Panc1 (cell line): ENCODE measurements around the gene ZKSCAN4.

Experiments used
- POLR2AphosphoS5 ChIP-seq: IDR thresholded peaks from 2 replicates; pipeline ENCODE4 v1.6.1; 2012; ENCODE audit warnings: mild to moderate bottlenecking, low read depth, low read length, moderate library complexity
- TF ChIP-seq, protein P1 (sequence below): fragments of 450-650 bp; IDR thresholded peaks from 2 replicates; pipeline ENCODE4 v1.5.1; 2017; ENCODE audit warnings: mild to moderate bottlenecking

DNA sequence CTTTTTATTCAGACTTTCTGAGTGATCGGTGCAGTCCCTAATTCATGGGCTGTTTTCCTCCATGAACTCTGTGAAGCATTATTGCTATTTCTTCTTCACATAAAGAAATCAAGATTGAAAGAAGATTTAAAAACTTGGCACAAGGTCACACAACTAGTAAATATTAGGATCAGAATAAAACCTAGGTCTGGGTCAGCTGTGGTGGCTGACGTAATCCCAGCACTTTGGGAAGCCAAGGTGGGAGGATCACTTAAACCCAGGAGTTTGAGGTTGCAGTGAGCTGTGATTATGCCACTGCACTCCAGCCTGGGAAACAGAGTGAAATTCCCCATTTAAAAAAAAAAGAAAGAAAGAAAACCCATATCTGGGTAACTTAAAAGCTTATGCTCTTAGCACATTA is 25.6 kb downstream of the ZKSCAN4 start:
- TF ChIP-seq, protein P1, sequence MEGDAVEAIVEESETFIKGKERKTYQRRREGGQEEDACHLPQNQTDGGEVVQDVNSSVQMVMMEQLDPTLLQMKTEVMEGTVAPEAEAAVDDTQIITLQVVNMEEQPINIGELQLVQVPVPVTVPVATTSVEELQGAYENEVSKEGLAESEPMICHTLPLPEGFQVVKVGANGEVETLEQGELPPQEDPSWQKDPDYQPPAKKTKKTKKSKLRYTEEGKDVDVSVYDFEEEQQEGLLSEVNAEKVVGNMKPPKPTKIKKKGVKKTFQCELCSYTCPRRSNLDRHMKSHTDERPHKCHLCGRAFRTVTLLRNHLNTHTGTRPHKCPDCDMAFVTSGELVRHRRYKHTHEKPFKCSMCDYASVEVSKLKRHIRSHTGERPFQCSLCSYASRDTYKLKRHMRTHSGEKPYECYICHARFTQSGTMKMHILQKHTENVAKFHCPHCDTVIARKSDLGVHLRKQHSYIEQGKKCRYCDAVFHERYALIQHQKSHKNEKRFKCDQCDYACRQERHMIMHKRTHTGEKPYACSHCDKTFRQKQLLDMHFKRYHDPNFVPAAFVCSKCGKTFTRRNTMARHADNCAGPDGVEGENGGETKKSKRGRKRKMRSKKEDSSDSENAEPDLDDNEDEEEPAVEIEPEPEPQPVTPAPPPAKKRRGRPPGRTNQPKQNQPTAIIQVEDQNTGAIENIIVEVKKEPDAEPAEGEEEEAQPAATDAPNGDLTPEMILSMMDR: no peak
- no peak for TF ChIP-seq POLR2AphosphoS5
